HEK293T (cell line): ENCODE results near the gene TRHDE.

Experiments
- BHLHE40 ChIP-seq: fragments of 450-650 bp; IDR thresholded peaks from 2 replicates; pipeline ENCODE4 v1.6.1; 2016; ENCODE audit warnings: mild to moderate bottlenecking, moderate library complexity, borderline replicate concordance
- ELF4 ChIP-seq: fragments of 450-650 bp; IDR thresholded peaks from 2 replicates; pipeline ENCODE4 v1.6.1; 2017; ENCODE audit warnings: antibody characterized with exemption
- FOXK2 ChIP-seq: fragments of 450-650 bp; IDR thresholded peaks from 2 replicates; pipeline ENCODE4 v1.6.1; 2016; ENCODE audit warnings: mild to moderate bottlenecking
- FOXM1 ChIP-seq: fragments of 450-650 bp; IDR thresholded peaks from 2 replicates; pipeline ENCODE4 v1.6.1; 2017; ENCODE audit warnings: mild to moderate bottlenecking, borderline replicate concordance
- LEF1 ChIP-seq: fragments of 450-650 bp; IDR thresholded peaks from 2 replicates; pipeline ENCODE4 v1.6.1; 2017; ENCODE audit warnings: mild to moderate bottlenecking, borderline replicate concordance
- NFRKB ChIP-seq: fragments of 450-650 bp; IDR thresholded peaks from 2 replicates; pipeline ENCODE4 v1.6.1; 2016; ENCODE audit warnings: mild to moderate bottlenecking, moderate library complexity
- SP1 ChIP-seq: fragments of 450-650 bp; IDR thresholded peaks from 2 replicates; pipeline ENCODE4 v1.6.1; 2017
- SUZ12 ChIP-seq: fragments of 450-650 bp; IDR thresholded peaks from 2 replicates; pipeline ENCODE4 v1.6.1; 2016; ENCODE audit warnings: mild to moderate bottlenecking
- TARDBP ChIP-seq: fragments of 450-650 bp; IDR thresholded peaks from 2 replicates; pipeline ENCODE4 v1.6.1; 2016
- ZNF384 ChIP-seq: fragments of 450-650 bp; IDR thresholded peaks from 2 replicates; pipeline ENCODE4 v1.6.1; 2016

GRCh38 chr12:72432037-72432604 lies 160.0 kb downstream of the TRHDE start:
- TF ChIP-seq SP1 (no peak), LEF1 (no peak), FOXM1 (no peak), ELF4 (no peak), ZNF384 (no peak), TARDBP (no peak), SUZ12 (no peak), NFRKB (no peak), BHLHE40 (no peak), FOXK2 (no peak)
